HepG2 (cell line): ENCODE results near the gene FBXW5. TPM values are rescaled to one million over a fixed set of nuclear protein-coding genes. Genes with fewer than 3 reads are reported as not detected.

Source experiments
- ATAC-seq: fragments of 200-7000 bp; cut with Tn5 transposase; 3 replicates; pipeline ENCODE4 v1.9.1; 2020; ENCODE audit warnings: mild to moderate bottlenecking, moderate library complexity
- BruUV-seq: library from RNA; stranded (reverse); fragments of 400-500 nt; replicated peaks from 2 replicates; lab custom pipeline; 2021; lab: Mats Ljungman, UMichigan
- CTCF ChIA-PET: fragments of 300-600 bp; formaldehyde crosslinking; extraction: SDS; loops from one replicate; lab custom pipeline; 2021; ENCODE audit warnings: low total read pairs, inconsistent platforms, low intra/inter-chr PET ratio; lab: Yijun Ruan, JAX
- POLR2A ChIA-PET: fragments of 350-600 bp; sonication (Branson Sonifier 250); formaldehyde crosslinking; loops from one replicate; lab custom pipeline; 2020; ENCODE audit warnings: antibody characterized with exemption, inconsistent platforms; lab: Yijun Ruan, JAX
- DNase-seq: peaks from one replicate; pipeline ENCODE4 v3.0.0-alpha.2; 2015; ENCODE audit warnings: low spot score
- FAIRE-seq: peaks from 3 replicates; lab custom pipeline; 2011; peaks lifted over from hg19 to GRCh38; lab: Jason Lieb, UNC
- H2AFZ ChIP-seq: one replicate; pipeline ENCODE4 v1.6.1; 2011; ENCODE audit warnings: low read length, inconsistent platforms
- H3K27ac ChIP-seq: fragments of 300-600 bp; 3 replicates; pipeline ENCODE4 v1.8.0; 2011; ENCODE audit warnings: mixed run types, mild to moderate bottlenecking, mixed read lengths, low read length, inconsistent platforms; ENCODE audit not compliant: insufficient read depth; ENCODE audit errors: extremely low read length
- H3K27me3 ChIP-seq, 2 experiments: fragments of 200-600 bp in 1 of 2; 2 replicates in 1 of 2; 3 replicates in 1 of 2; pipeline versions ENCODE4 v1.6.0 to v1.8.0; 2011; ENCODE audit warnings: low read length in 2 of 2, mild to moderate bottlenecking in 2 of 2, moderate library complexity in 2 of 2, inconsistent platforms in 1 of 2; ENCODE audit not compliant: insufficient read depth in 2 of 2, control insufficient read depth in 1 of 2
- H3K36me3 ChIP-seq, 2 experiments: fragments of 200-600 bp in 1 of 2; replicated peaks in 1 of 2; 2 replicates in 1 of 2; 3 replicates in 1 of 2; pipeline versions ENCODE4 v1.5.1 to v1.8.0; 2011; ENCODE audit warnings: low read length in 2 of 2, inconsistent platforms in 1 of 2; ENCODE audit not compliant: insufficient read depth in 2 of 2, control insufficient read depth in 1 of 2
- H3K4me1 ChIP-seq: 2 replicates; pipeline ENCODE4 v1.5.1; 2012; ENCODE audit warnings: low read length, inconsistent platforms; ENCODE audit not compliant: insufficient read depth
- H3K4me2 ChIP-seq: 2 replicates; pipeline ENCODE4 v1.6.0; 2011; ENCODE audit warnings: low read depth, low read length, inconsistent platforms
- H3K4me3 ChIP-seq, 3 experiments: fragments of 200-600 bp in 1 of 3; sonication (generic), shearing (Covaris generic) in 1 of 3; replicated peaks in 1 of 3; 2 replicates each; pipeline ENCODE4 v1.5.1; 2011 to 2016; ENCODE audit warnings: low read length in 3 of 3, inconsistent platforms in 2 of 3, low read depth in 2 of 3, mild to moderate bottlenecking in 2 of 3, control low read depth in 1 of 3, mixed read lengths in 1 of 3; ENCODE audit not compliant: insufficient read depth in 1 of 3
- H3K79me2 ChIP-seq: one replicate; pipeline ENCODE4 v1.6.1; 2011; ENCODE audit warnings: low read length, inconsistent platforms; ENCODE audit not compliant: insufficient read depth
- H3K9ac ChIP-seq: 2 replicates; pipeline ENCODE4 v1.6.0; 2011; ENCODE audit warnings: mild to moderate bottlenecking, low read depth, low read length, inconsistent platforms; ENCODE audit not compliant: insufficient read depth
- H3K9me3 ChIP-seq: 2 replicates; pipeline ENCODE4 v1.5.1; 2012; ENCODE audit warnings: mild to moderate bottlenecking, low read length
- H4K20me1 ChIP-seq: 2 replicates; pipeline ENCODE4 v1.6.0; 2011; ENCODE audit warnings: inconsistent platforms, mild to moderate bottlenecking, low read length, moderate library complexity; ENCODE audit not compliant: insufficient read depth
- CREB1 ChIP-seq, 2 experiments: fragments of 450-650 bp in 1 of 2; IDR thresholded peaks; 2 replicates each; pipeline ENCODE4 v1.6.1; 2016 to 2017; ENCODE audit warnings: control low read depth in 1 of 2, mild to moderate bottlenecking in 1 of 2, missing compliant biosample characterization in 1 of 2, missing genetic modification characterization in 1 of 2
- PAWR ChIP-seq: sonication (generic); formaldehyde crosslinking; IDR thresholded peaks from 2 replicates; pipeline ENCODE4 v1.4.0; 2020; ENCODE audit warnings: missing genetic modification reagents, mild to moderate bottlenecking, borderline replicate concordance
- RAD51 ChIP-seq: fragments of 450-650 bp; IDR thresholded peaks from 2 replicates; pipeline ENCODE4 v1.6.1; 2016; ENCODE audit warnings: borderline replicate concordance
- TCF7 ChIP-seq: sonication (generic); IDR thresholded peaks from 2 replicates; pipeline ENCODE4 v1.6.1; 2016; ENCODE audit warnings: antibody characterized with exemption, low read depth
- TMF1 ChIP-seq: sonication (generic); formaldehyde crosslinking; IDR thresholded peaks from 2 replicates; pipeline ENCODE4 v1.8.1; 2022; ENCODE audit warnings: low read depth, missing genetic modification reagents
- WGBS: methylation state at CpG from one replicate; pipeline ENCODE4 v1.1.6; 2017; ENCODE audit warnings: low lambda C conversion rate; 5-methylcytosine and 5-hydroxymethylcytosine counted together
- in situ Hi-C: cut with HindIII; loops from 2 replicates; pipeline ENCODE4 v1.10.0; 2017; ENCODE audit warnings: low pct_unique_long_range_greater_than_20kb; ENCODE audit not compliant: extremely low pct_ligation_motif_present
- intact Hi-C: fragments of 100-400 bp; cut with micrococcal nuclease; formaldehyde crosslinking; loops from one replicate; pipeline ENCODE4 v1.10.0; 2022; ENCODE audit not compliant: unreplicated experiment
- polyA plus RNA-seq, 8 experiments: library from polyadenylated mRNA; depleted of rRNA in 3 of 8; stranded (reverse) in 7 of 8; unstranded in 1 of 8; fragments of >200 nt; fragmentation: Illumina TruSeq in 4 of 8; extraction: Trizol in 4 of 8; gene quantifications; 2 replicates each; pipeline versions ENCODE4 v1.2.1 to v1.2.3, GENCODE V29; 2011 to 2016; ENCODE audit warnings: low read depth in 4 of 8, missing spikeins in 1 of 8, mixed read lengths in 1 of 8; ENCODE audit not compliant: insufficient read depth in 1 of 8
- total RNA-seq, 5 experiments: library from RNA; depleted of rRNA; stranded (reverse); fragments of >200 nt; fragmentation: Illumina TruSeq; extraction: Trizol; gene quantifications; 2 replicates each; pipeline ENCODE4 v1.2.3, GENCODE V29; 2016; ENCODE audit warnings: low read depth in 1 of 5
- TF ChIP-seq, protein P1 (sequence below), 2 experiments: sonication (generic) in 1 of 2; formaldehyde crosslinking in 1 of 2; IDR thresholded peaks; 2 replicates each; pipeline versions ENCODE4 v1.5.1 to v1.6.1; 2011 to 2020; ENCODE audit warnings: borderline replicate concordance in 1 of 2, low read depth in 1 of 2, low read length in 1 of 2, mild to moderate bottlenecking in 1 of 2, missing genetic modification reagents in 1 of 2, moderate library complexity in 1 of 2

FBXW5 gene
- total and polyA plus RNA-seq, 2 of the 13 experiments (the other 11 are each of a cell fraction or from before 2014, with no cell fraction given): 52.0 to 60.4 TPM

GRCh38 chr9:136965771-136966484 is 21.4 kb upstream of the FBXW5 start:
- TF ChIP-seq PAWR (CRISPR knock-in tag) (no peak), CREB1 (IDR thresholded peaks at IDR 0.05) (peak; percentile 36; the same call in 1 of the 2 replicates), CREB1 (CRISPR knock-in tag; IDR thresholded peaks at IDR 0.05) (no peak), RAD51 (peak; percentile 53; the same call in 1 of the 2 replicates), TCF7 (no peak), TMF1 (CRISPR knock-in tag) (no peak)
- TF ChIP-seq, protein P1, sequence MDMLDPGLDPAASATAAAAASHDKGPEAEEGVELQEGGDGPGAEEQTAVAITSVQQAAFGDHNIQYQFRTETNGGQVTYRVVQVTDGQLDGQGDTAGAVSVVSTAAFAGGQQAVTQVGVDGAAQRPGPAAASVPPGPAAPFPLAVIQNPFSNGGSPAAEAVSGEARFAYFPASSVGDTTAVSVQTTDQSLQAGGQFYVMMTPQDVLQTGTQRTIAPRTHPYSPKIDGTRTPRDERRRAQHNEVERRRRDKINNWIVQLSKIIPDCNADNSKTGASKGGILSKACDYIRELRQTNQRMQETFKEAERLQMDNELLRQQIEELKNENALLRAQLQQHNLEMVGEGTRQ (IDR thresholded peaks at IDR 0.05; ENCODE audit: low read depth, low read length): peak; percentile 63
- TF ChIP-seq, protein P1 (CRISPR knock-in tag; IDR thresholded peaks at IDR 0.05; ENCODE audit: borderline replicate concordance): no peak
- ChIA-PET POLR2A (interaction anchor here (1.2 kb wide), 1 partner anchor 16 kb away, joined by 4 read pairs; no protein-coding TSS in a partner anchor), CTCF (no interaction called here)
- H3K36me3 ChIP-seq: no peaks in the 10 kb centered on the region
- in situ Hi-C loops: no loop called here
- peaks cover 32% of the 10 kb centered on the region for H3K4me1 ChIP-seq
- no TSS peak for BruUV-seq
- 22% methylated on average over 13 of the region's 23 CpGs for WGBS
- ATAC-seq (no peak), DNase-seq (no peak), FAIRE-seq (no peak)
- H3K4me3 ChIP-seq: no peak overlapping the region
- H3K4me2 ChIP-seq: no peak overlapping the region
- H3K79me2 ChIP-seq: no peaks in the 10 kb centered on the region
- no peaks in the 10 kb centered on the region for H3K9me3 ChIP-seq
- peaks cover 25 to 58% of the 10 kb centered on the region in 2 experiments for H3K27me3 ChIP-seq
- intact Hi-C loops: no loop called here
- no peak overlapping the region for H3K27ac ChIP-seq
- no peak overlapping the region for H2AFZ ChIP-seq
- H4K20me1 ChIP-seq: no peaks in the 10 kb centered on the region
- H3K9ac ChIP-seq: no peak overlapping the region
